Heart right ventricle (tissue), 16 donors: ENCODE results near the gene UBE3C. TPM values are rescaled to one million over a fixed set of nuclear protein-coding genes. Genes with fewer than 3 reads are reported as not detected.

ENCODE experiments used
- ATAC-seq, 8 donors: fragments of 200-7000 bp; cut with Tn5 transposase; one replicate each; pipeline ENCODE4 v1.9.1; 2020; ENCODE audit warnings: mild to moderate bottlenecking in 8 of 8, moderate library complexity in 8 of 8, moderate number of reproducible peaks in 1 of 8
- DNase-seq, 2 donors: peaks; one replicate each; pipeline ENCODE4 v3.0.0-alpha.2; 2020
- H3K27ac ChIP-seq, 10 donors: fragments of 200-600 bp; sonication (generic) in 2 of 10; one replicate each; pipeline versions ENCODE4 v1.5.0 to v1.8.0; 2020 to 2022; ENCODE audit warnings: mild to moderate bottlenecking in 3 of 10
- H3K27me3 ChIP-seq, 7 donors: fragments of 200-600 bp; one replicate each; pipeline ENCODE4 v1.8.0; 2021 to 2022; ENCODE audit warnings: mild to moderate bottlenecking in 2 of 7
- H3K36me3 ChIP-seq, 9 donors: fragments of 200-600 bp; sonication (generic) in 1 of 9; one replicate each; pipeline versions ENCODE4 v1.5.0 to v1.8.0; 2020 to 2022; ENCODE audit warnings: mild to moderate bottlenecking in 2 of 9
- H3K4me1 ChIP-seq, 9 donors: fragments of 200-600 bp; sonication (generic) in 1 of 9; one replicate each; pipeline versions ENCODE4 v1.5.0 to v1.8.0; 2020 to 2022; ENCODE audit warnings: mild to moderate bottlenecking in 4 of 9
- H3K4me3 ChIP-seq, 10 donors: fragments of 200-600 bp; sonication (generic) in 2 of 10; one replicate each; pipeline versions ENCODE4 v1.5.0 to v1.8.0; 2020 to 2022; ENCODE audit warnings: mild to moderate bottlenecking in 7 of 10, moderate library complexity in 2 of 10
- H3K9me3 ChIP-seq, 11 donors: fragments of 200-600 bp in 10 of 11; sonication (generic) in 2 of 11; one replicate each; pipeline versions ENCODE4 v1.5.0 to v1.8.0; 2013 to 2022; ENCODE audit warnings: mild to moderate bottlenecking in 2 of 11, control low read depth in 1 of 11, moderate library complexity in 1 of 11
- WGBS, 2 donors: extraction: QIAGEN DNeasy Blood & Tissue Kit; methylation state at CpG; one replicate each; pipeline ENCODE4 v1.1.7; 2013; ENCODE audit warnings: inconsistent platforms in 1 of 2; 5-methylcytosine and 5-hydroxymethylcytosine counted together
- intact Hi-C, 10 donors: fragments of 100-400 bp; cut with DNase I; formaldehyde crosslinking; loops; one replicate each; pipeline versions ENCODE4 v1.11.1 to v1.14.2; 2022
- polyA plus RNA-seq, 2 donors: library from polyadenylated mRNA; stranded (reverse); fragments of 200-250 nt; gene quantifications; one replicate each; pipeline ENCODE4 v1.2.3, GENCODE V29; 2013
- total RNA-seq, 10 donors: library from RNA; stranded (reverse); fragmentation: NEBNext Ultra II Directional in 3 of 10; extraction: Animal tissue kit (Norgen Biotek cat#: 25700) in 3 of 10; gene quantifications; one replicate each; pipeline versions ENCODE4 v1.2.1 to v1.2.4, GENCODE V29; 2021 to 2023
- TF ChIP-seq, protein P1 (sequence below), 9 donors: fragments of 200-600 bp; sonication (generic) in 2 of 9; IDR thresholded peaks; one replicate each; pipeline versions ENCODE4 v1.5.0 to v1.8.0; 2021 to 2022; ENCODE audit warnings: antibody characterized with exemption in 9 of 9, mild to moderate bottlenecking in 5 of 9, moderate library complexity in 1 of 9
- donor health status: Arrhythmogenic right ventricular cardiomyopathy.
- donor health status: ischemic (EF 13 %, LVEDD 7.1; RV severe dilation, severe dysfunction).
- donor health status: healthy with polysubstance abuse.
- donor health status: DM: no; HTN: yes; CAD: no.
- donor health status: DM: no; HTN: no; CAD: no.
- donor health status: ischemic (EF 25% LVEDD 6.9; RV normal size, moderate dysfunction).
- donor health status: ischemic (EF 25% LVEDD 5.7; RV mildly dilated, moderate dysfunction).
- donor health status: healthy.
- donor health status: DM: yes; HTN: yes; CAD: no.
- donor health status: Ischemic cardiomyopathy.
- donor health status: ischemic (EF 35%, LVEDD 5.7; RV mildly dilated, moderate dysfunction).
- donor health status: nonischemic (EF 11% LVEDD 7.7; RV severe dilation, severe dysfunction).
- donor health status: DM: yes; HTN: yes; CAD: no.
- donor health status: PGD.
- donor health status: ischemic (EF 29% LVEDD 5.4; RV normal size, mild dysfunction).
- donor health status: nonischemic (EF 23%, LVEDD 6.1; RV moderate dilation, normal function).

The UBE3C gene
- total and polyA plus RNA-seq, 12 donors: 10.5 to 53.8 (median 48.8) TPM

DNA sequence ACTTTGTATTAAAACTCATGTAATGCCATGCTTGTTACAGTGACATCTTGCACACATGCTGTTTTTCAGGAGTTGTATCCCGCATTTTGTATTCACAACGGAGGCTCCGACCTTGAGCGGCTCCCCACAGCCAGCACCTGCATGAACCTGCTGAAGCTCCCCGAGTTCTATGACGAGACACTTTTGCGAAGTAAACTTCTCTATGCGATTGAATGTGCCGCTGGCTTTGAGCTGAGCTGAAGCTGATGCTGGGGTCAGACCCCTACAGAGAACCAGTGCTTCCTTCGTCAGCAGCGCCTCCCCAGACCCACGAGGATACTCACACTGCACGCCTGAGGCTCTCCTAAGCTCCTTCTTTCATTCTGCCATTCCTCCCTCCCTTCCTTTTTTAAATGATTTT lies 128.8 kb downstream of the UBE3C start:
- DNase-seq (no peak), ATAC-seq (no peak)
- H3K4me3 ChIP-seq: no peak overlapping the region
- peaks cover 3 to 11% (median 5%) of the 10 kb centered on the region in 9 donors for H3K4me1 ChIP-seq
- peaks cover 0 to 94% (median 11%) of the 10 kb centered on the region in 9 donors for H3K36me3 ChIP-seq
- H3K27ac ChIP-seq: no peak overlapping the region
- intact Hi-C loops: no loop called here
- H3K27me3 ChIP-seq: no peaks in the 10 kb centered on the region
- WGBS, 2 donors: 91 to 92% methylated on average over 13 of the region's 13 CpGs
- H3K9me3 ChIP-seq: no peaks in the 10 kb centered on the region
- TF ChIP-seq, protein P1, sequence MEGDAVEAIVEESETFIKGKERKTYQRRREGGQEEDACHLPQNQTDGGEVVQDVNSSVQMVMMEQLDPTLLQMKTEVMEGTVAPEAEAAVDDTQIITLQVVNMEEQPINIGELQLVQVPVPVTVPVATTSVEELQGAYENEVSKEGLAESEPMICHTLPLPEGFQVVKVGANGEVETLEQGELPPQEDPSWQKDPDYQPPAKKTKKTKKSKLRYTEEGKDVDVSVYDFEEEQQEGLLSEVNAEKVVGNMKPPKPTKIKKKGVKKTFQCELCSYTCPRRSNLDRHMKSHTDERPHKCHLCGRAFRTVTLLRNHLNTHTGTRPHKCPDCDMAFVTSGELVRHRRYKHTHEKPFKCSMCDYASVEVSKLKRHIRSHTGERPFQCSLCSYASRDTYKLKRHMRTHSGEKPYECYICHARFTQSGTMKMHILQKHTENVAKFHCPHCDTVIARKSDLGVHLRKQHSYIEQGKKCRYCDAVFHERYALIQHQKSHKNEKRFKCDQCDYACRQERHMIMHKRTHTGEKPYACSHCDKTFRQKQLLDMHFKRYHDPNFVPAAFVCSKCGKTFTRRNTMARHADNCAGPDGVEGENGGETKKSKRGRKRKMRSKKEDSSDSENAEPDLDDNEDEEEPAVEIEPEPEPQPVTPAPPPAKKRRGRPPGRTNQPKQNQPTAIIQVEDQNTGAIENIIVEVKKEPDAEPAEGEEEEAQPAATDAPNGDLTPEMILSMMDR (IDR thresholded peaks at IDR 0.05): no peak

DNA sequence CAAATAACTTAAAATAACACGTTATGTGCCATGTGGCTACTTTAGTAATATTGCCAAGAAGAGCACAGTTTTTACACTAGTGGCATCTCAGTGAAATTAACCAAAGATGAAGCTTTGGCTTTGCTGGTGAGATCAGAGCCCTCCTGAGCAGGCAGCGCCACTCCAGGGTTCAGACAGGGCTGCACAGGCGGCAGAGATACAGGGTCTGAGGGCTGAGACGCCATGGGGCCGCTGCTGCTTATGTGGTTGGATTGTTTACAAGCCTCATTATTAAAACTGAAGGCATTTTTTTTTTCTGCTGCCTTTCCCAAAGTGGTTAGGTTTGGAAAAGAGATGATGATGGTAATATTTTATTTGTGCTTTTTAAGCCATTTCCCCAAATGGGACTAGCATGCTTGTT lies 129.2 kb downstream of the UBE3C start:
- TF ChIP-seq, protein P1 (IDR thresholded peaks at IDR 0.05): no peak
- Histone ChIP-seq H3K4me3 (no peak overlapping the region), H3K9me3 (no peaks in the 10 kb centered on the region), H3K4me1 (peaks cover 5 to 15% (median 8%) of the 10 kb centered on the region in 9 donors), H3K36me3 (peaks cover 0 to 89% (median 11%) of the 10 kb centered on the region in 9 donors), H3K27ac (no peak overlapping the region), H3K27me3 (no peaks in the 10 kb centered on the region)
- intact Hi-C loops: no loop called here
- DNase-seq: no peak
- WGBS, 2 donors: 92 to 94% methylated on average over 5 of the region's 5 CpGs
- no peak for ATAC-seq

DNA sequence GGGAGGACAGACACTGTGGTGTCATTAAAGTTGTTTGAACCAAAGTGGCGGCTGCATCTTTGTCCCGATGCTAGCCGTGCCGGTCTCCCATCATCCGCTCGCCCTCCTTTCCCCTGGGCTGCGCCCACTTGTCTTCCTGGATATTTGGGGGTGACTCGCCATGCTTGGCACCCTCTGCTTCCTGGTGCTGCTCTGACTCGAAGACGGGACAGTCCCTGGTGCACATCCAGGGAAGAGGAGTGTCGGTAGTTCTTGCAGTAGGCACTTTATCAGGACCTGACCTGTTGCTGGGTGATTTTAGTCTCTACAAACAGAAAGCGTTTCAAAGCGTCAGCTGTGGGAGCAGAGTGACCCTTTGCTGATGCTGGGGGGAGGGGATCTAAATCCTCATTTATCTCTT lies 129.8 kb downstream of the UBE3C start:
- no peak overlapping the region for H3K4me3 ChIP-seq
- no peaks in the 10 kb centered on the region for H3K9me3 ChIP-seq
- H3K36me3 ChIP-seq: peaks cover 0 to 83% (median 11%) of the 10 kb centered on the region in 9 donors
- 74 to 77% methylated on average over 13 of the region's 13 CpGs for WGBS, 2 donors
- no peak for DNase-seq
- intact Hi-C loops: no loop called here
- peaks cover 7 to 21% (median 14%) of the 10 kb centered on the region in 9 donors for H3K4me1 ChIP-seq
- H3K27me3 ChIP-seq: no peaks in the 10 kb centered on the region
- no peak overlapping the region for H3K27ac ChIP-seq
- TF ChIP-seq, protein P1 (IDR thresholded peaks at IDR 0.05): no peak
- ATAC-seq: peak in 2 of 8 donors; percentile 3 to 32

DNA sequence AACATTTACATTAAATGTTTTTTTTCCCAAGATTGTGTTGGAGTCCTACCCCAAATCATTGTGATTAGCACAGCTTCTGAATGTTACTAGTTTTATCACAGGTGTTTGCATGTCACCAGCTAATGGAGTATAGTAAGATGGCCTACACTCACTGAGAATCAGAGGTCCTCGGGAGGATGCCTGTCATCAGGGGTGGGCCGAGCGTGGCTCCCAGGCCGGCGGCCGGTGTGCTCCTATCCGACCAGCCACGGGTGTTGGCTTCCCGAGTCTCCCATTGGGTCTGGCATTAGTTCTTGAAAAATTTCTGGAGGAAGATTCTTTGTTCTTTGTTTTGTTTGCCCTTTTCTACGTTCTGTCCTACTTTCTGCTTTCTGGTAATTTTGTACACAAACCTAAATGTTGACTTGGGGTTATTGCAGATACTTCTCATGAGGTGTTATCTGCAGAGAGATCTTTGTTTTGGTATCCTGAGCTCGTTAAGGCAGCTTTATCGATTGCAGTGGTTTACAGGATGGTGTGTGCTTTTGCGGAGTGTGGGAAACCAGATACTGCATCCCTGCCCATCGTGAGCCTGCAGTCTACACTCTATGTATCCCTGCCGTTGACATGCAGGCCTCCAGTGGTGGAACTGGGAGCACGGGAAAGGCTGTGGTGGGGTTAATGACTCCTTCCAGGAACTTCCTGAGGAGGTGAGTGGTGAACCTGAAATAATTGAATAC lies 130.8 kb downstream of the UBE3C start:
- Histone ChIP-seq H3K36me3 (peaks cover 0 to 74% (median 11%) of the 10 kb centered on the region in 9 donors), H3K4me3 (no peak overlapping the region), H3K27ac (no peak overlapping the region), H3K4me1 (peaks cover 7 to 26% (median 18%) of the 10 kb centered on the region in 9 donors), H3K9me3 (no peaks in the 10 kb centered on the region), H3K27me3 (no peaks in the 10 kb centered on the region)
- TF ChIP-seq, protein P1 (IDR thresholded peaks at IDR 0.05): no peak
- intact Hi-C loops: loop anchor here in 6 of 10 donors (5.0 to 10.0 kb wide), 7 partner anchors 65 to 1475 kb away; partner anchors contain the start of gene DNAJB6 (in 4 of the 6)
- WGBS, 2 donors: 81 to 87% methylated on average over 16 of the region's 16 CpGs
- ATAC-seq (no peak), DNase-seq (no peak)
